CD4-positive, alpha-beta T cell treated with Interleukin-15 for 4 hours (primary cell): Measurements from ENCODE around the gene ARVCF.
A peak's percentile ranks its signal among the peaks of the same experiment; 100 is the strongest.

Experiments
- DNase-seq: peaks from one replicate; pipeline ENCODE4 v3.0.0-alpha.2; 2020; ENCODE audit warnings: low spot score

ARVCF gene

DNA sequence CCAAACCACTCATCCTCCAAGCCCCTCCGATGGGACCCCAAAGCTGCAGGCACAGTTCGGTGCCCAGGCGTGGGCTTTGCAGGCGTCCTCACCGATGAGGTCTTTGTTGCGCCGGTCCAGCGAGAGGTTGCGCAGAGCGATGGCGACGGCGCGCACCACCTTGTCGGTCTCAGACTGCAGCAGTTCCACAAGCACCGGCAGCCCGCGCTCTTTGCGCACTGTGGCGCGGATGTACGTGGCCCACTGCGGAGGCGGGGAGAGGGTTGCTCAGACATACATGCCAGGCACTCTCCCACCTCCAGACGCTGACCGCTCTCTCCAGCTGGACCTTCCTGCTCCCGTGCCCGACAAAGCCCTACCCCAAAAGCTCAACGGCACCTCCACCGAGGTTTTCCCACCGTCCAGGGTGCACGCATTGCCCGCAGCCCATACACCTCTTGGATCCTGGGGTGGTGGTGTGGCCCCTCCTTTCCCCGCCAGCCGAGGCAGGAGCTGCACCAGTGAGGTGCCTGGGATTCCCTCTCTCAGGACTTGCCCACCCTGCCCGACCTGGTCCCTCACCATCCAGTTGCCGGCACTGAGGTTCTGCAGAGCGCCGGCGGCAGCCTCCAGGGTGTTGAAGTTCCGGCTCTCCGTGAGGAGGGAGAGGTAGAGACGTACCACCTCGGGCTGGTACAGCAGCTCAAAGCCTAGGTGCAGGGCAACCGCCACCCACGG is 42.9 kb downstream of the ARVCF start:
- no peak for DNase-seq

DNA sequence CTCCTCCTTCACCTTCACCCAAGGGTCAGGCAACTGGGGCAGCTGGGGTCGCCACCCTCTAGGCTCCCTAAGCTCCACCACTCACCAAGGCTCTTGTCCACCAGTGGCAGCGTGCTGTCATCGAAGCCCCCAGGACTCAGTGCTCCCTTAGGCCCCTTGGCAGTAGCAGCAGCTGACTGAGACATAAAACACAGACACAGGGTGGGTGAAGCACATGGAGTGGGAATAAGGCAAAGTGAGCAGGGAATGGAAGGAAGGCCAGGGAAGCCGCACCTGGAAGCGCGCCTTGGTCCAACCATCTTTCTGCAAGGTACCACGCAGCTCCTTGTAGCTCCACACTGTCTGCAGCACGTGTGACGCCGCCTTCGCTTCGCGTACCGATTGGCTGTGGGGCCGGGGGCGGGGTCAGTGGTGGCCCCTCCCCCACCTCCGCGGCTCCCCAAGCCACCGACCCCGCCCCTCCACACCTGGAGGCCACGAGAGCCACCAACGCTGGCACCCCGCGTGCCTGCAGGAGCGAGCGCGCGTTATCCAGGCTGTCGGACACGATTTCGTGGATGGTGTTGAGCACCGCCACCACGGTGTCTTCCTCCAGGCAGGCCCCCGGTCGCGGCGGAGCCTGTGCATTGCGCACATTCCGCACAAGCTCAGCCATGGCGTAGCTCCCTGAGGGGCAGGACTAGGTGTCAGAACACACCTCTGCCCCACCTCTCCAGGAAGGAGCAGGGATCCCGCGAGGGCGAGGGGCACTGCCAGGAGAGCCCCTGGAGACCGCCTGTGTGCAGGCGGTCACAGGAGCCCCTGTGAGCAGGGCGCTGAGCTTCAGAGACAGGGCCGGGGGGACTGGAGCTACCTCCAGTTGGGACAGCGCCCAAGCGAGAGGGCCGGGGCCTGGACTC is 43.7 kb downstream of the ARVCF start:
- DNase-seq, result no peak

DNA sequence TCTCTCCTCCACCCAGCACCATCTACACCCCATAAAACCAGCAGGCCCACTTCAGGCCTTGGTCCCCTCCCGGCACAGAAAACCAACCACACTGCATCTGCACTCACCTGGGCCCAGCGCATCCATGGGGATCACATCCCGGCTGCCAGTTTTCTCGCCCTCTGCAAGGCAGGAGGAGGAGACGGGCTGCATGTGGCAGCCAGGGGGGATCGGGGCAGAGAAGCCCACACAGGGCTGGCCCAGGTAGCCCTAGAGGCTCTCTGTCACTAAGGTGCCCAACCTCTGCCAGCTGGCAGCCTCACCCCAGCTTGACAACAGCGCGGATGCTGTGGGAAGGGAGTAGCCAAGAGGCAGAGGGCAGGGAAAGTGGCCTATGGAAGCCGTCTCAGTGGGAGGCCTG is 44.4 kb downstream of the ARVCF start:
- DNase-seq, result no peak

DNA sequence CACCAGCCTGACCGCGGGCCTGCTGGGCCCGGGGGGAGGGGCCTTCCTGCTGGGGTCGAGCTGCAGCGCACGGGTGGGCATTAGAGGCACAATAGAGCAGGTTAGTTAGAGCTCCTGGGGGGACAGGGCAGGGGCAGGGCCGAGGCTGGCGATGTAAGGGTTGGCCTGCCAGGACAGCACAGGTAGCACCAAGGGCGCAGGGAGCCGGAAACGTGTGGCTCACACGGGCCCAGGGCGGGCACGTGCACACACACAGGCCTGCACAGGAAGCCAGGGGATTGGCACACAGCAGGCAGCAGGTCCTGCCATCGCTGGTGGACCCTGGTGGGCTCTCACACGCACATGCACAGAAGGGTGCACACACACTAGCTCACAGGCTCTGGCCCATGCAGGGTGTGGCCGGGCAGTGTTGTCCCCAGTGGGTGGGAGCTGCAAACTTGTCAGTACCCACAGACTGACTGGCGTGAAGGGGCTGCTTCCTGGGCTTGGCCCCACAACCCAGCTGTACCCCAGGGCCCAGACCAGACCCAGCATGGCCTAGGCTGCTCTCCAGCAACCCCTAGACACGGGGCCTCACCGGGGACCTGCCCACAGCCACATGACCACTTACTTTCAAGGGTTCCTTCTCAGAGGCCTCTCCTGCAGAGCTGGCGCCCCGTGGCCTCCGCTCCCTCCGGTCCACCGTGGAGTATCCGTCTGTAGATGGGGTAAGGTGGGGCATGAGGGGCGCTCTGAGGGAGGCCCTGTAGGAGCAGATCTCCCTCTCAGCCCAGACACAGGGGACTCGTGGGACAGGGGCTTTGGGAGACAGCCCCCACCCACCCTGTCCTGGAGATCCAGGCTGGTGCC is 45.1 kb downstream of the ARVCF start:
- no peak for DNase-seq

DNA sequence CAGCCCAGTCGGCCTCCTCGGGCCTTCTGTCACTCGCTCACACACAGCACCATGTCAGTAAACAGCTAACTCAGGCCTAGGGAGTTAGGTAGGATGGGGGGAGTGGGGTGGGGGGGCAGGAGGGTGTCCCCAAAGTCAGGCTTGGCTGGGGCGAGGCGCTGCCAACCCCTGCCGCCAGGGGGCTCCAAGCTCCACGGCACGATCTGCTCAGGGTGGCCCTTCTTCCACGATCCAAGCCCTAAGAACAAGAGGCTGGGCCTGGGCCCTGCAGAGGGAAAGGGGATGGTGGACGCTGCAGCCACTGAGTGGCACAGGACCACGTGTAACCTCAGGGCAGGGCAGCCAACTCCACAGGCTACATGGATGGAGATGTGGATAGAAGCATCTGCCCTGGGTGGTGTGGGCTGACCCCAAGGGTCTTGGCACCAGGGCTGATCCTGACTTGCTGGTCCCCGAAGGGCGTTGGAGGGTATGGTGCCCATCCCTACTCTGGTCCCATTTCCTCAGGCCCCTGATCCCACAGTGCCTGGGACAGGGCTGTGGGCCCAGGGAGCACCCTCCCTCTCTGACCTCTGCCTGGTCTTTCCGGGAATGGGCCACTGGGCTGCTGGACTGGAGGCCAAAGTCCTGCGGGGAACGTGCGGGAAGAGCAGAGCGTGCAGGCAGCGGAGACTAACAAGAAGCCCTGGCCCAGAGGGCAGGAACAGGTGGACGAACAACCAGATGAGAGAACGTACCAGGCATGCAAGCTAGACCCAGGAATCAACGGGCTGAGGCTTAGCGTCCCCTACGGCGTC is 45.9 kb downstream of the ARVCF start:
- DNase-seq, result peak; percentile 78

DNA sequence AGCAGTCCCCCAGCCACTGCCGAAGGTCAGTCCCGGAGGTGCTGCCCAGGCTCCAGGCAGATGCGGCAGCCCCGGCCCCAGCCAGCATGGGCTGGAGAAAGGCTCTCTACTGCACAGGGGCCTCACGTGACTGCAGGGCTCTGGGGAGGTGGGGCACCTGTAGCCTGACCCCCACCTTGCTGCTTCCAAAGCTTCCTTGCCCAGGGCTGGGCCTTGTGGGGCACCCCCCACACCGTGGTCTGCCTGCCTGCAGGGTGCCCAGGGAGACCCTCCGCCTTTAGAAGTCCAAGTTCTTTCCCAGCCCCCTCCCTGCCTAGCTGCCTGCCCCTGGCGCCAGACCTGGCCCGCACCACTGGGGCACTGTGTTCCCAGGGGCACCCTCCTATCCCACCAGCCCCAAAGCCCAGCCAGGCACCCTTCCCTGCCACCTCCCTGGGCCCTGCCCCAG is 46.6 kb downstream of the ARVCF start:
- no peak for DNase-seq

DNA sequence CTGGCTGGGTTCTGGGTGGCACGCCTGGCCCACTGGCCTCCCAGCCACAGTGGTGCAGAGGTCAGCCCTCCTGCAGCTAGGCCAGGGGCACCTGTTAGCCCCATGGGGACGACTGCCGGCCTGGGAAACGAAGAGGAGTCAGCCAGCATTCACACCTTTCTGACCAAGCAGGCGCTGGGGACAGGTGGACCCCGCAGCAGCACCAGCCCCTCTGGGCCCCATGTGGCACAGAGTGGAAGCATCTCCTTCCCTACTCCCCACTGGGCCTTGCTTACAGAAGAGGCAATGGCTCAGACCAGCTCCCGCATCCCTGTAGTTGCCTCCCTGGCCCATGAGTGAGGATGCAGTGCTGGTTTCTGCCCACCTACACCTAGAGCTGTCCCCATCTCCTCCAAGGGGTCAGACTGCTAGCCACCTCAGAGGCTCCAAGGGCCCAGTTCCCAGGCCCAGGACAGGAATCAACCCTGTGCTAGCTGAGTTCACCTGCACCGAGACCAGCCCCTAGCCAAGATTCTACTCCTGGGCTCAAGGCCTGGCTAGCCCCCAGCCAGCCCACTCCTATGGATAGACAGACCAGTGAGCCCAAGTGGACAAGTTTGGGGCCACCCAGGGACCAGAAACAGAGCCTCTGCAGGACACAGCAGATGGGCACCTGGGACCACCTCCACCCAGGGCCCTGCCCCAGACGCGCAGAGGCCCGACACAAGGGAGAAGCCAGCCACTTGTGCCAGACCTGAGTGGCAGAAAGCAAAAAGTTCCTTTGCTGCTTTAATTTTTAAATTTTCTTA is 47.3 kb downstream of the ARVCF start:
- no peak for DNase-seq

DNA sequence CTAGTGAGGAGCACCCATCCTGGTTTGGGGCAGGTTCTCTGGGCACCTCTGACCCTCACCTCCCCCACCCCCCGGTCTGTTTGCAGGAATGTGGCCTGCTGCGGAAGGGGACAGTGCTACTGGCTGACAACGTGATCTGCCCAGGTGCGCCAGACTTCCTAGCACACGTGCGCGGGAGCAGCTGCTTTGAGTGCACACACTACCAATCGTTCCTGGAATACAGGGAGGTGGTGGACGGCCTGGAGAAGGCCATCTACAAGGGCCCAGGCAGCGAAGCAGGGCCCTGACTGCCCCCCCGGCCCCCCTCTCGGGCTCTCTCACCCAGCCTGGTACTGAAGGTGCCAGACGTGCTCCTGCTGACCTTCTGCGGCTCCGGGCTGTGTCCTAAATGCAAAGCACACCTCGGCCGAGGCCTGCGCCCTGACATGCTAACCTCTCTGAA is 48.2 kb downstream of the ARVCF start:
- no peak for DNase-seq

DNA sequence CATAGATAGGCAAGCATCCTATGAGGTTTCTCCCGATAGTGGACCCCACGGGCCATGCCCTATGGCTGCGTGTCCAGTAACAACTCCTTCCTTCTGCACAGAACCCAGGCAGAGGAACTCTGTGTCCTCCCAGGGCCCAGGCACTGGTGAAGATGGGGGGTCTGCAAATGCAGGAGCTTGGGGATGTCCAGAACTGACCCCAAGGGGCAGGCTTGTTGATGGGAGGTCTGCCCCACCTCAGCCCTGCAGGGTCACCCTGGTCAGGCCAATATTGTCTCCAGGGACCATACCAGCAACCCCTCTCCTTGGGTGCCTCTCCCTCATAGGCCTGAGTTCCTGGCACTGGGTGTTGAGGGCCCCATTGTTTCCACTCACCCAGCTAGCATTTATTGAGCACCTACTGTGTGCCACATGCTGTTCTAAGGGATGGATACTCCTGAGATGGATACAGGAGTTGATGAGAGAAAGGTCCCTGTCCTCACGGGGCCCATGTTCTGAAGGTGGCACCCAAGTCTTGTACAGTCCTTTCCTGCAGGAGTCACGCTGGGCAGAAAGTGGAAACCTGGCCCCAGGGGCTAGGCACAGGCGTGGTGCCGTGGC is 48.7 kb downstream of the ARVCF start:
- no peak for DNase-seq

DNA sequence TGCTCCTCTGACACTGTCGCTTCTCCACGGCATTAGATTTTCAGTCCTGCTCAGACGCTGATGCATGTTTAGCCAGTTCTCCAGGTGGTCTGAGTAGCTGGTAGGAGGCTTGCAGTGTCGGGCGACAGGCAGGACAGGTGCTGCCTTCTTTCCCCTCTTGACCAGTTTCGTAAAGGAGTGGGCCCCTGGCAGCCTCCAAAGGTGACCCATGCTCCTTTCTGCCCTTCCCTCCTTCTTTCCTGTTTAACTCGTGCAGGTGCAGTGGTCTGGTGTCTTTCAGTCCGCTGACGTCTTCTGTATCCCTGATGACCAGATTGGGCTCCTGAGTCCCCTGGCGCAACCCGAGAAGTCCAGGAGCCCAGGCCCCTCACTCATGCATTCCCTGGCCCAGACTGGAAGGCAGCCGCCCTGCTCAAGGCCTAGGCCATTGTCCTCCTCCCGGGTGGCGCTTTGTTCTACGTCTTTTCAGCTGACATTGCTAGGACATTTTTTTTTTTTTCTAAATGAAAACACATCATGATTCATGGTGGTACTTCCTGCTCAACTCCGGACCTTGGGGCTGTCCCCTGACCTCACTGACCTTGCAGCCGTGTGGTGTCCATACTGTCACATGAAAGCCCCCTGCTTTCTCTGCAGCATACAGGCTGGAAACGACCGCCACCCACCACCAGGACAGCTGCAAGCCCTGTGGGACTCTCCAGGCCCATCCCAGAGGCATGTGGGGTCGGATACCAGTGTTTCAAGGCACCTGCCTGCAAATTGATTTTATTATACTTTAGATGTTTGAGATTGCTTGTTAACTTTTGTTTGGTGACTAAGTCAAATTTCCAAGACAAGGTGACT is 49.5 kb downstream of the ARVCF start:
- DNase-seq, result no peak

DNA sequence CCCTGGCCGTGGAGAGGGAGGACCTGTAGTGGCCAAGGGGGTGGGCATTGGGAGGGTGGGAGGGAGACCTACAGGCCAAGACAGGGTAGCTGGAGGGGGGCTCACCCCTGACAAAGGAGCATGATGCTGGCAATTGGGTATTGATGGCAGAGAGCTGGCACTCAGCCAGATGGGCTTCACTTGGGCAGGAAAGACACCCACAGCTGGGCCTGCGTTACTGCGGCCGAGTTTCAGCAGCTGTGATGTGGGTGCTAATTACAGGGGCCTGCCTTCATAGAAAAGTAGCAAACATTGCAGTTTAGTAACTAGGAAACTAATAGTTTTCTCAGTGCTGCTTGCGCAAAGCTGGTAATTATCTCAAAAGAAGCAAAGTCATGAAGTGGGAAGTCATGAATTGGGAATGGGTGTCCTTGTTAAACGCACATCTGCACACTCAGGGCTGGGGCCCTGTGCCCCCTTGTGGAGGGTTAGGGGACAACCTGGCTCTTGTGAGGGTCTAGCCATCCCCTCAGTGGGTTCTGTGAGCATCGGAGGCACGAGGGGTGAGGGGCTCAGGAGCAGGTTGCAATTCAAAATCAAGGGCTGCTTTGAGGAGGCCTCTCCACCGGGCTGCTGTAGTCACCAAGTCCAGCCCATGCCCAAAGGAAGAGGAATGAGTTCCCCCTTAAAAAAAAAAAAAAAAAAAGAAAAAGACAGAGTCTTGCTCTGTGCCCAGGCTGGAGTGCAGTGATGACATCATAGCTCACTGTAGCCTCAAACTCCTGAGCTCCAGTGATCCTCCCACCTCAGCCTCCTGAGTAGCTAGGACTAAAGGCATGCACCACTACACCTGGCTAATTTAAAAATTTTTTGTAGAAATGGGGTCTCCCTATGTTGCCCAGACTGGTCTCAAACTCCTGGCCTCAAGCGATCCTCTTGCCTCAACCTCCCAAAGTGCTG is 50.6 kb downstream of the ARVCF start:
- no peak for DNase-seq

DNA sequence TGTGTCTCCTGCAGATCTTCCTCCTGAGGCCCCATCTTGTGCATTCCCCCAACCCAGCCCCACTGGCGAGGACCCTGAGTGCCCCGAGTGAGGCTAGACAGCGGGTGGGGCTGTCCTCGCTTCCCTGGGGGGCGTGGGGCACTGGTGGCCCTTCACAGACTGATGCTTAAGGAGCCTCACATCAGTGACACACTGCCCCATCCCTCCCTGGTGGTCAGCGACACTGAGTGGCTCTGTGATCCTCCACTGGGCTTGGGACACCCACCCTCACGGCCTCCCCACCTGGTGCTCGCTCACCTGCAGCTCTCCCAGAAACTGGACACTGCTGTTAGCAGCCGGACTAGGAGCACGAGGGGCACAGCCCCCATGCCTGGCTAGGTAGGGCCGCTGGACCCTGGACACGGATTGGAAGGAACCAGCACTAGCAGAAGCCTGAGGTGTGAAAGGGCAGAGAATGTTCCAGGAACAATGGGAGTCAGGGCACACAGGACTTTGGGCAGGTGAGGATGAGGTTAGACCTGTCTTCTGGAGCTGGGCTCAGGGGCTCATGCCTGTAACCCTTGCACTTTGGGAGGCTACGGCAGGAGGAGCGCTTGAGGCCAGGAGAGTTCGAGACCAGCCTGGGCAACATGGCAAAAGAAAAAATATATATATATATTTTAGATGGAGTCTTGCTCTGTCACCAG is 51.8 kb downstream of the ARVCF start:
- DNase-seq, result no peak

DNA sequence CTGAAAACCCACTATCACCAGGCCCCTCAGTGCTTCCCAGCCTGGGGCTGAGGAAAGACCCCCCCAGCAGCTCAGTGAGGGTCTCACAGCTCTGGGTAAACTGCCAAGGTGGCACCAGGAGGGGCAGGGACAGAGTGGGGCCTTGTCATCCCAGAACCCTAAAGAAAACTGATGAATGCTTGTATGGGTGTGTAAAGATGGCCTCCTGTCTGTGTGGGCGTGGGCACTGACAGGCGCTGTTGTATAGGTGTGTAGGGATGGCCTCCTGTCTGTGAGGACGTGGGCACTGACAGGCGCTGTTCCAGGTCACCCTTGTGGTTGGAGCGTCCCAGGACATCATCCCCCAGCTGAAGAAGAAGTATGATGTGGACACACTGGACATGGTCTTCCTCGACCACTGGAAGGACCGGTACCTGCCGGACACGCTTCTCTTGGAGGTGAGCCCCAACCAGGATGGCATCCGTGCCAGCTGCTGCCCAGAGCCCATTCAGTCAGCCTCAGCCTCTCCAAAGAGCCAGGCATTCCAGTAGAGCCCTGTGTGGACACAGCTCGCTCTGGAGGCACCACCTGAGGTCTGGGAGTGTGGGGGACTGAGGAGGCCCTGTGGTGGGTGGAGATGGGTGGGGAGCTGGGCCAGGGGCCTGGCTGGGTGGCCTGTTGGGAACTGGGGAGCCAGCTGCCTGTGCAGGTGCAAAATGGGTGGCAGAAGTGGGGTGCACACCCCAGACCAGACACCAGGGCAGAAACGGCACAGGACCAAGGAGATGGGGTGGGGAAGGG is 52.6 kb downstream of the ARVCF start:
- no peak for DNase-seq

DNA sequence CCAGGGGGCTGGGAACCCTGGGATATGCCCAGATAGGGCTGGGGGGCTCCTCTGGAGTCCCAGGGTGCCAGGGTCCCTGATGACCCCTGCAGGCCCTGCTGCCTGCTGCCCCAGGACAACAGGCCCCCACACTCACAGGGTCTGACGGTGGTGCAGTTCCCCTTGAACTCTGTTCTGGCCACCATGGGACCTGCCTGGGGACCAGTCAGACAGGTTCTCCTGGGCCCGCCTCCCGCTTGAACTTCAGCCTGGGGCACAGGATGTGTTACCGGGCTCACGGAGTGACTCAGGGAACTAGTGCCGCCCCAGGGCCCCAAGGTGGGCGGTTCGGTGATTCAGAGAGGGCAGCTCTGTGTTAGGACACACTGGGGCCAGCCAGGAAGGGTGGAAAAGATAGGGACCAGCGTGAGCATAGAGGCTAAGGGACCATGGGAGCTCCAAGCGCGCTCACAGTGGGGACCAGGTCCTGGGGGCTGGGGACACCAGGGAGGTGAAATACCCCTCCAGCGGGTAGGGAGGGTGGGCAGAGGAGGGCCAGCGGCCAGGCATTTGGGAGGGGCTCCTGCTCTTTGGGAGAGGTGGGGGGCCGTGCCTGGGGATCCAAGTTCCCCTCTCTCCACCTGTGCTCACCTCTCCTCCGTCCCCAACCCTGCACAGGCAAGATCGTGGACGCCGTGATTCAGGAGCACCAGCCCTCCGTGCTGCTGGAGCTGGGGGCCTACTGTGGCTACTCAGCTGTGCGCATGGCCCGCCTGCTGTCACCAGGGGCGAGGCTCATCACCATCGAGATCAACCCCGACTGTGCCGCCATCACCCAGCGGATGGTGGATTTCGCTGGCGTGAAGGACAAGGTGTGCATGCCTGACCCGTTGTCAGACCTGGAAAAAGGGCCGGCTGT is 53.5 kb downstream of the ARVCF start:
- no peak for DNase-seq

DNA sequence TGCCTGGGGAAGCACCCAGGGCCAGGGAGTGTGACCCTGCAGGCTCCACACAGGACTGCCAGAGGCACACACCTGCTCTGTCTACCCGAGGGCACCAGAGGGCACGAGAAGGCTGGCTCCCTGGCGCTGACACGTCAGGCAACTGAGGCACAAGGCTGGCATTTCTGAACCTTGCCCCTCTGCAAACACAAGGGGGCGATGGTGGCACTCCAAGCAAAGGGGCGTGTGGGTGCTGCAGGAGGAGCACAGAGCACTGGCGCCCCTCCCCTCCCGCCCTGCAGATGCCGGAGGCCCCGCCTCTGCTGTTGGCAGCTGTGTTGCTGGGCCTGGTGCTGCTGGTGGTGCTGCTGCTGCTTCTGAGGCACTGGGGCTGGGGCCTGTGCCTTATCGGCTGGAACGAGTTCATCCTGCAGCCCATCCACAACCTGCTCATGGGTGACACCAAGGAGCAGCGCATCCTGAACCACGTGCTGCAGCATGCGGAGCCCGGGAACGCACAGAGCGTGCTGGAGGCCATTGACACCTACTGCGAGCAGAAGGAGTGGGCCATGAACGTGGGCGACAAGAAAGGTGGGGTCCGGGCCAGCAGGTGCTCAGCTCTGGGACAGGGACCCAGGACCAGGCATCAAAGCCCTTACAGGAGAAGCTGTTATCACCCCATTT is 54.2 kb downstream of the ARVCF start:
- peak; percentile 31 for DNase-seq
